ENCODE data around the gene HINFP. TPM values are rescaled to one million over a fixed set of nuclear protein-coding genes. Genes with fewer than 3 reads are reported as not detected.

HINFP gene
- total and polyA plus RNA-seq, 9 of the 15 experiments (the other 6 are each of a cell fraction or from before 2014, with no cell fraction given), result 13.8 to 34.1 (median 22.5) TPM

DNA sequence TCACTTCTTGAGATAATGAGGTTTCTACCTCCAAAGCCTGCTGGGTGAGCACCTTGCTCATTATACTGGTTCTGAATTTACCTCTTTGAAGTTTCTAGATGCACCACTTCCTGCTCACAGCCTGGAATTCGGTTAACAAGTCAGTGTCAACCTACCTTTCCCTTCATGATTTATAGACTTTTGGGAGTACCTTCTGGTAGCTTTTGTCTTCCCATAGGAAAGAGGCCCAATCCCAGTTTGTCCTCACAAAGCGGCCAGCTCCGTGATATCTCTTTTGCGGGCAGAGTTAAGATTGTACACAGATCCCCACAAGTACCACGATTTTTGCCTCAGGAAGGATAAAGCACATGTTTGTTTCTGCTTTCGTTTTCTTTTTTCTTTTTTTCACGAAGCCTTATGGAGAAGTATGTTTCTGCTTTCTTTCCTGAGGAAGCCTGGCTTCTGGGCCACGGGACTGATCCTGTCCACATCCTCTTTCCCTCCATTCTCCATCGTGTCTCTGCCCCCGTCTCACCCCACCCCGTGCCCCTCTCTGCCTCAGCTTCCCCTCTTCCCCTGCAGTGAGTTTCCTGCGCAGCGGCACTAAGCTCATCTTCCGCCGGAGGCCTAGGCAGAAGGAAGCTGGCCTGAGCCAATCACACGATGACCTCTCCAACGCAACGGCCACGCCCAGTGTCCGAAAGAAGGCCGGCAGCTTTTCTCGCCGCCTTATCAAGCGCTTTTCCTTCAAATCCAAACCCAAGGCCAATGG lies 5.7 kb upstream of the HINFP start (continued):
- TF ChIP-seq ZFX (CRISPR knock-in tag; IDR thresholded peaks at IDR 0.05) (peak; percentile 66), BRF1 (IDR thresholded peaks at IDR 0.05; ENCODE audit: borderline replicate concordance, extremely low read depth, insufficient read length) (no peak), SMAD1 (IDR thresholded peaks at IDR 0.05; ENCODE audit: low read depth, low read length, partially characterized antibody) (no peak), COPS2 (conservative IDR thresholded peaks at IDR 0.05) (no peak), ZNF830 (CRISPR knock-in tag; IDR thresholded peaks at IDR 0.05) (no peak), POLR2G (IDR thresholded peaks at IDR 0.05; ENCODE audit: low read depth, low read length) (peak; percentile 45; the same call in 1 of the 2 replicates), NCOA2 (IDR thresholded peaks at IDR 0.05; ENCODE audit: partially characterized antibody in 2 of 2) (no peak), JUN (IDR thresholded peaks at IDR 0.05; ENCODE audit: borderline replicate concordance, low read depth, low read length) (no peak), JUN (CRISPR knock-in tag; IDR thresholded peaks at IDR 0.05; ENCODE audit: borderline replicate concordance) (no peak), MYC (IDR thresholded peaks at IDR 0.05; ENCODE audit: low read depth, low read length) (0 out of 2 replicates have a peak, but pooled peaks have one; percentile 6), MYC (CRISPR knock-in tag; IDR thresholded peaks at IDR 0.05; ENCODE audit: borderline replicate concordance, low read depth) (no peak), CREBBP (IDR thresholded peaks at IDR 0.05; ENCODE audit: low read depth, low read length) (no peak), NR2C2 (CRISPR knock-in tag; IDR thresholded peaks at IDR 0.05) (no peak), NR2C2 (tag; IDR thresholded peaks at IDR 0.05) (no peak), ZNF57 (CRISPR knock-in tag; IDR thresholded peaks at IDR 0.05) (no peak), GABPA (tag; conservative IDR thresholded peaks at IDR 0.05; ENCODE audit: low read depth) (peak; percentile 36; the same call in 1 of the 2 replicates), BCOR (IDR thresholded peaks at IDR 0.05) (no peak), WHSC1 (IDR thresholded peaks at IDR 0.05; ENCODE audit: low read length) (no peak), JUNB (CRISPR knock-in tag; conservative IDR thresholded peaks at IDR 0.05) (no peak), HNRNPH1 (optimal IDR thresholded peaks at IDR 0.05; ENCODE audit: low read depth, low read length) (no peak)
- TF ChIP-seq, protein P1, sequence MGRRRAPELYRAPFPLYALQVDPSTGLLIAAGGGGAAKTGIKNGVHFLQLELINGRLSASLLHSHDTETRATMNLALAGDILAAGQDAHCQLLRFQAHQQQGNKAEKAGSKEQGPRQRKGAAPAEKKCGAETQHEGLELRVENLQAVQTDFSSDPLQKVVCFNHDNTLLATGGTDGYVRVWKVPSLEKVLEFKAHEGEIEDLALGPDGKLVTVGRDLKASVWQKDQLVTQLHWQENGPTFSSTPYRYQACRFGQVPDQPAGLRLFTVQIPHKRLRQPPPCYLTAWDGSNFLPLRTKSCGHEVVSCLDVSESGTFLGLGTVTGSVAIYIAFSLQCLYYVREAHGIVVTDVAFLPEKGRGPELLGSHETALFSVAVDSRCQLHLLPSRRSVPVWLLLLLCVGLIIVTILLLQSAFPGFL (CRISPR knock-in tag; IDR thresholded peaks at IDR 0.05), result no peak
- TF ChIP-seq, protein P2, sequence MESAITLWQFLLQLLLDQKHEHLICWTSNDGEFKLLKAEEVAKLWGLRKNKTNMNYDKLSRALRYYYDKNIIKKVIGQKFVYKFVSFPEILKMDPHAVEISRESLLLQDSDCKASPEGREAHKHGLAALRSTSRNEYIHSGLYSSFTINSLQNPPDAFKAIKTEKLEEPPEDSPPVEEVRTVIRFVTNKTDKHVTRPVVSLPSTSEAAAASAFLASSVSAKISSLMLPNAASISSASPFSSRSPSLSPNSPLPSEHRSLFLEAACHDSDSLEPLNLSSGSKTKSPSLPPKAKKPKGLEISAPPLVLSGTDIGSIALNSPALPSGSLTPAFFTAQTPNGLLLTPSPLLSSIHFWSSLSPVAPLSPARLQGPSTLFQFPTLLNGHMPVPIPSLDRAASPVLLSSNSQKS (CRISPR knock-in tag; IDR thresholded peaks at IDR 0.05), result no peak
- TF ChIP-seq, protein P3, sequence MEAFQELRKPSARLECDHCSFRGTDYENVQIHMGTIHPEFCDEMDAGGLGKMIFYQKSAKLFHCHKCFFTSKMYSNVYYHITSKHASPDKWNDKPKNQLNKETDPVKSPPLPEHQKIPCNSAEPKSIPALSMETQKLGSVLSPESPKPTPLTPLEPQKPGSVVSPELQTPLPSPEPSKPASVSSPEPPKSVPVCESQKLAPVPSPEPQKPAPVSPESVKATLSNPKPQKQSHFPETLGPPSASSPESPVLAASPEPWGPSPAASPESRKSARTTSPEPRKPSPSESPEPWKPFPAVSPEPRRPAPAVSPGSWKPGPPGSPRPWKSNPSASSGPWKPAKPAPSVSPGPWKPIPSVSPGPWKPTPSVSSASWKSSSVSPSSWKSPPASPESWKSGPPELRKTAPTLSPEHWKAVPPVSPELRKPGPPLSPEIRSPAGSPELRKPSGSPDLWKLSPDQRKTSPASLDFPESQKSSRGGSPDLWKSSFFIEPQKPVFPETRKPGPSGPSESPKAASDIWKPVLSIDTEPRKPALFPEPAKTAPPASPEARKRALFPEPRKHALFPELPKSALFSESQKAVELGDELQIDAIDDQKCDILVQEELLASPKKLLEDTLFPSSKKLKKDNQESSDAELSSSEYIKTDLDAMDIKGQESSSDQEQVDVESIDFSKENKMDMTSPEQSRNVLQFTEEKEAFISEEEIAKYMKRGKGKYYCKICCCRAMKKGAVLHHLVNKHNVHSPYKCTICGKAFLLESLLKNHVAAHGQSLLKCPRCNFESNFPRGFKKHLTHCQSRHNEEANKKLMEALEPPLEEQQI (IDR thresholded peaks at IDR 0.05), result no peak
